ENCODE measurements around the gene OXLD1. TPM values are rescaled to one million over a fixed set of nuclear protein-coding genes. Genes with fewer than 3 reads are reported as not detected.
"Not testable (repeated sequence)": the region's sequence is repeated elsewhere in the genome, so short reads cannot be mapped to it uniquely, and the experiment has no call there.

The OXLD1 gene
- total RNA-seq, 1 experiment from 2014 or later = 26.7 TPM

DNA sequence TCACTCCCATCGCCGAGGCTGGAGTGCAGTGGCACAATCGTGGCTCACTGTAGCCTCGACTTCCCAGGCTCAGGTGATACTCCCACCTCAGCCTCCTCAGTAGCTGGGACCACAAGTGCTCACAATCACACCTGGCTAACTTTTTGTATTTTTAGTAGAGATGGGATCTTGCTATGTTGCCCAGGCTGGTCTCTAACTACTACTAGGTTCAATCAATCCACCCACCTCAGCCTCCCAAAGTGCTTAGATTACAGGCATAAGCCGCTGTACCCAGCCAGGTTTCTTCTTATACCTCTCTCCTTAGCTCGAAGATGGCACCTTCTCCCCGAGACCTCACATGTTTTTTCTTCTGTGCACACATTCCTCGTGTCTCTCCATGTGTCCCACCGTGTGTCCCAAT lies 26.4 kb downstream of the OXLD1 start:
- Histone ChIP-seq H3K36me3 (0 out of 2 replicates have a peak, but pooled peaks cover under 1% of the 10 kb centered on the region), H3K9me3 (replicated peaks) (no peaks in the 10 kb centered on the region), H3K4me3 (no peak overlapping the region), H3K4me1 (no peaks in the 10 kb centered on the region), H3K27ac (no peak overlapping the region), H3K27me3 (no peaks in the 10 kb centered on the region)
- DNase-seq = no peak

- Histone ChIP-seq H3K27me3 (no peaks in the 10 kb centered on the region), H3K9me3 (replicated peaks) (no peaks in the 10 kb centered on the region), H3K4me3 (no peak overlapping the region), H3K36me3 (0 out of 2 replicates have a peak, but pooled peaks cover 4% of the 10 kb centered on the region), H3K27ac (no peak overlapping the region), H3K4me1 (no peaks in the 10 kb centered on the region)
- no peak for DNase-seq
These were observed 27.7 kb downstream of the OXLD1 start for GRCh38 chr17:81638683-81639082.

GRCh38 chr17:81636505-81637288 lies 29.7 kb downstream of the OXLD1 start, which contains the start of the genes NPLOC4 and TSPAN10:
NPLOC4 (minus strand) TSS chr17:81637112; CDS start chr17:81636930, 182 bp downstream.
TSPAN10 (plus strand) TSS chr17:81637196; CDS start chr17:81642413, 5,217 bp downstream.
- Histone ChIP-seq H3K27me3 (no peaks in the 10 kb centered on the region), H3K4me1 (no peaks in the 10 kb centered on the region), H3K9me3 (replicated peaks) (no peaks in the 10 kb centered on the region), H3K36me3 (peaks cover 16% of the 10 kb centered on the region), H3K27ac (peak within 1 kb of the TSS; percentile 68), H3K4me3 (peak within 1 kb of the TSS; percentile 83)
- DNase-seq = peak; percentile 93 to 97

DNA sequence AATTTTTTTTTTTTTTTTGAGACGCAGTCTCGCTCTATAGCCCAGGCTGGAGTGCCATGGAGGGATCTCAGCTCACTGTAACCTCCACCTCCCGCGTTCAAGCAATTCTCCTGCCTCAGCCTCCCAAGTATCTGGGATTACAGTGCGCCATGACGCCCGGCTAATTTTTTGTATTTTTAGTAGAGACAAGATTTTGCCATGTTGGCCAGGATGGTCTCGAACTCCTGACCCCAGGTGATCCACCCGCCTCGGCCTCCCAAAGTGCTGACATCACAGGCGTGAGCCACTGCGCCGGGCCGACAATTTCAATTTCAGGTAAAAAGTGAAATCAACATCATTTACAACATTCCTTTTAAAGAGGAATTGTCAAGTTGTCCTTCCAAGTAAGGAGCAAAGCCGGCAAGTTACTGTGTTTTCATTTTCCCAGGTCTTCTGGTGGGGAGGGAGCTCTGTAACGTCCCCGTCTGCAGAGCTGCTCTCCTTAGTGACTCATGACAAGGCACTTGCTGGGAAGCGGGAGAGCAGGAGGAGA lies 30.4 kb downstream of the OXLD1 start:
- H3K9me3 ChIP-seq (replicated peaks) = no peaks in the 10 kb centered on the region
- peak overlapping the region; percentile 83 for H3K4me3 ChIP-seq
- H3K36me3 ChIP-seq = peaks cover 16% of the 10 kb centered on the region
- DNase-seq = no peak
- H3K4me1 ChIP-seq = no peaks in the 10 kb centered on the region
- H3K27ac ChIP-seq = peak overlapping the region; percentile 68
- H3K27me3 ChIP-seq = no peaks in the 10 kb centered on the region

DNA sequence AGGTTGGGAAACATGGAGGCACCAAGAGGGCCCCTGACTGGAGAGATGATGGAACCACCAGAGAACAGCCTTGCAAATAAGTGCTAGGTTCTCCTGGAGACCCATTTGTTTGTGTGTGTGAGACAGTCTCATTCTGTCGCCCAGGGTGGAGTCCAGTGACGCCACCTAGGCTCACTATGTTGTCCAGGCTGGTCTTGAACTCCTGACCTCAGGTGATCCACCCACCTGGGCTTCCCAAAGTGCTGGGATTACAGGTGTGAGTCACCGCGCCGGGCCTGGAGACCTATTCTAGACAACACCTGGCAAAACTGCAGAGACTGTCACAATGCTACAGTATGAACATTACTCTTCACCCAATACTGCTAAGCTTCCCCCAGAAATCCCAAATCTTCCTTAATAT lies 31.0 kb downstream of the OXLD1 start:
- no peak for DNase-seq
- Histone ChIP-seq H3K9me3 (replicated peaks) (no peaks in the 10 kb centered on the region), H3K36me3 (peaks cover 16% of the 10 kb centered on the region), H3K4me1 (no peaks in the 10 kb centered on the region), H3K27me3 (no peaks in the 10 kb centered on the region), H3K4me3 (peak overlapping the region; percentile 83; the same call in 1 of the 2 replicates), H3K27ac (no peak overlapping the region)

GRCh38 chr17:81631482-81631881 lies 34.9 kb downstream of the OXLD1 start:
- Histone ChIP-seq H3K36me3 (peaks cover 51% of the 10 kb centered on the region), H3K27me3 (no peaks in the 10 kb centered on the region), H3K27ac (no peak overlapping the region), H3K4me1 (no peaks in the 10 kb centered on the region), H3K4me3 (no peak overlapping the region), H3K9me3 (replicated peaks) (no peaks in the 10 kb centered on the region)
- no peak for DNase-seq

DNA sequence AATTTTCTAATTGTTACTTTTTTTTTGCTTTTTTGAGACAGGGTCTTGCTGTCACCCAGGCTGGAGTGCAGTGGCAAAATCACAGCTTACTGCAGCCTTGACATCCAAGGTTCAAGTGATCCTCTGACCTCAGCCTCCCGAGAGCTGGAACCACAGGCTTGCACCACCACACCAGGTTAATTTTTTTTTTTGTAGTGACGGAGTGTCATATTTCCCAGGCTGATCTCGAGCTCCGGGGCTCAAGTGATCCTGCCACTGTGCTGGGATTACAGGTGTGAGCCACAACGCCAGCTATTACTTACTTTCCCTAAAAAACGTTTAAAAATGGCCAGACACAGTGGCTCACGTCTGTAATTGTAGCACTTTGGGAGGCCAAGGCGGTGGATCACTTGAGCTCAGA lies 36.1 kb downstream of the OXLD1 start:
- H3K4me1 ChIP-seq = no peaks in the 10 kb centered on the region
- no peak overlapping the region for H3K4me3 ChIP-seq
- no peaks in the 10 kb centered on the region for H3K27me3 ChIP-seq
- no peaks in the 10 kb centered on the region for H3K9me3 ChIP-seq (replicated peaks)
- H3K27ac ChIP-seq = no peak overlapping the region
- peaks cover 63% of the 10 kb centered on the region for H3K36me3 ChIP-seq
- DNase-seq = no peak

- Histone ChIP-seq H3K27me3 (no peaks in the 10 kb centered on the region), H3K27ac (no peak overlapping the region), H3K9me3 (replicated peaks) (no peaks in the 10 kb centered on the region), H3K4me1 (no peaks in the 10 kb centered on the region), H3K4me3 (no peak overlapping the region), H3K36me3 (peaks cover 88% of the 10 kb centered on the region)
- no peak for DNase-seq
These were observed 44.8 kb downstream of the OXLD1 start for GRCh38 chr17:81621494-81622130.

- DNase-seq; H3K27ac ChIP-seq; H3K27me3 ChIP-seq; H3K4me1 ChIP-seq; H3K9me3 ChIP-seq (replicated peaks); H3K4me3 ChIP-seq: not testable (repeated sequence)
- H3K36me3 ChIP-seq = peaks cover 83% of the 10 kb centered on the region
These were observed 48.1 kb downstream of the OXLD1 start for GRCh38 chr17:81618307-81618706.

DNA sequence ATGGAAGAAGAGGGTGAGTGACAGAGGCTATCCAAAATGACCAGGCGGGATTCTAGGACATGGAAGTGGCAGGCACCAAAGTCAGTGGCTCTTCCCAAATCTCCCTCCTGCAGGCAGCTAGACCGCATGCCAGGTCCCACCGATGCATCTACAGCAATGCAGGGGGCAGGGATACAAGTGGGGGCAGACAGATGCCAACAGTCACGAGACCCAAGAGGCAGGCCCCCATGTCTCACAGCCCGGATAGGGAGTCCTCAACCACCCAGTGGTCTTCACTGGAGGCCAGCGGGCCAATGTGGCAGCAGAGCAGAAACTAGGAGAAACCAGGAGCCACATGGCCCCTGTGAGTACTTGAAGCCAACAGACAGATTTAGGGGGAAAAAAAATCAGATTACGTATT lies 49.5 kb downstream of the OXLD1 start:
- DNase-seq = no peak
- Histone ChIP-seq H3K27me3 (no peaks in the 10 kb centered on the region), H3K4me1 (peaks cover 3% of the 10 kb centered on the region; the same call in 1 of the 2 replicates), H3K36me3 (peaks cover 83% of the 10 kb centered on the region), H3K4me3 (no peak overlapping the region), H3K27ac (no peak overlapping the region), H3K9me3 (replicated peaks) (no peaks in the 10 kb centered on the region)

DNA sequence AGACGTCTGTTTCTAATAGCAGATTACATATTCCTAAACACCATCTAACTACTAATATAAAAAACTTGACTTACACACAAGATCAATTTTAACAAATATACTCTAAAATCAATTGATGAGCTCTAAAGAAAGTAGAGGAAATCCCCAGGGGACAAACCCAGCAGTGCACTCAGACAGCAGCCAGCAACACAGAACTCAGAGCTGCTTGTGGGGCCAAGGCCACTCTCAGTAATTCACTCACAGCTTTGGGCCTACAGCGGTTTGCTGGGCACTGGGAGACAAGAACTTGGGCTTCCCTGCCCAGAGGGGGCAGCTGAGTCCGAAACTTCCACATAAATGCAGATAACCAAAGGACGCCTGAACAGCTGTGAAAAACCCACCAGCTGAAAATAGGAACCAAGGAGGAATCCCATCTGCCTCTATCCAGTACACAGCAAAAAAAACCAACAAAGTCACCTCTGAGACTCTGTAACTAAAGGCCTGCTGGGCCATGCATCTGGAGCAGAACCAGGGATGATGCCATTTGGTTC lies 50.9 kb downstream of the OXLD1 start:
- Histone ChIP-seq H3K9me3 (replicated peaks) (no peaks in the 10 kb centered on the region), H3K27ac (no peak overlapping the region), H3K36me3 (peaks cover 77% of the 10 kb centered on the region), H3K4me1 (peaks cover 3% of the 10 kb centered on the region; the same call in 1 of the 2 replicates), H3K4me3 (no peak overlapping the region), H3K27me3 (no peaks in the 10 kb centered on the region)
- DNase-seq = no peak

Other genes with a start within 250 kb of the OXLD1 start
- gene ACTG1, start 153.8 kb downstream of the OXLD1 start, total RNA-seq (2014; rRNA removed; shearing (Covaris generic)) = 2,768 and 3,121 TPM in 2 replicates
- 0.43 and 0.61 TPM in 2 replicates for gene FSCN2, start 138.2 kb downstream of the OXLD1 start, total RNA-seq (2014; rRNA removed; shearing (Covaris generic))
- 52.3 and 60.7 TPM in 2 replicates for gene FAAP100, start 114.3 kb downstream of the OXLD1 start, total RNA-seq (2014; rRNA removed; shearing (Covaris generic))
- gene NPLOC4, start 29.5 kb downstream of the OXLD1 start, total RNA-seq (2014; rRNA removed; shearing (Covaris generic)) = 118 and 131 TPM in 2 replicates
- gene TSPAN10, start 29.4 kb downstream of the OXLD1 start, total RNA-seq (2014; rRNA removed; shearing (Covaris generic)) = 0.25 and 0.49 TPM in 2 replicates
- 0.13 and 0.34 TPM in 2 replicates for gene PDE6G, start 10.1 kb downstream of the OXLD1 start, total RNA-seq (2014; rRNA removed; shearing (Covaris generic))
- 50.3 and 52.8 TPM in 2 replicates for gene CCDC137, start 132 bp upstream of the OXLD1 start, total RNA-seq (2014; rRNA removed; shearing (Covaris generic))
- gene ARL16, start 17.2 kb upstream of the OXLD1 start, total RNA-seq (2014; rRNA removed; shearing (Covaris generic)) = 83.7 and 89.9 TPM in 2 replicates
- gene HGS, start 17.4 kb upstream of the OXLD1 start, total RNA-seq (2014; rRNA removed; shearing (Covaris generic)) = 88.6 and 103 TPM in 2 replicates
- 93.7 and 128 TPM in 2 replicates for gene MRPL12, start 36.8 kb upstream of the OXLD1 start, total RNA-seq (2014; rRNA removed; shearing (Covaris generic))
- gene SLC25A10, start 45.7 kb upstream of the OXLD1 start, total RNA-seq (2014; rRNA removed; shearing (Covaris generic)) = 33.2 and 34.8 TPM in 2 replicates
- gene GCGR, start 137.5 kb upstream of the OXLD1 start, total RNA-seq (2014; rRNA removed; shearing (Covaris generic)) = 0.04 TPM in 1 of 2 replicates, not detected in the other
- gene MCRIP1, start 166.7 kb upstream of the OXLD1 start, total RNA-seq (2014; rRNA removed; shearing (Covaris generic)) = 130 and 146 TPM in 2 replicates
- not detected in 2 replicates for gene PPP1R27, start 168.4 kb upstream of the OXLD1 start, total RNA-seq (2014; rRNA removed; shearing (Covaris generic))
- gene P4HB, start 193.9 kb upstream of the OXLD1 start, total RNA-seq (2014; rRNA removed; shearing (Covaris generic)) = 558 and 620 TPM in 2 replicates
- 201 and 216 TPM in 2 replicates for gene ARHGDIA, start 204.7 kb upstream of the OXLD1 start, total RNA-seq (2014; rRNA removed; shearing (Covaris generic))
- 512 and 516 TPM in 2 replicates for gene ALYREF, start 225.0 kb upstream of the OXLD1 start, total RNA-seq (2014; rRNA removed; shearing (Covaris generic))
- 266 and 312 TPM in 2 replicates for gene ANAPC11, start 225.1 kb upstream of the OXLD1 start, total RNA-seq (2014; rRNA removed; shearing (Covaris generic))
- gene NPB, start 235.6 kb upstream of the OXLD1 start, total RNA-seq (2014; rRNA removed; shearing (Covaris generic)) = 3.8 and 4.9 TPM in 2 replicates
- 30.2 and 33.0 TPM in 2 replicates for gene PCYT2, start 244.8 kb upstream of the OXLD1 start, total RNA-seq (2014; rRNA removed; shearing (Covaris generic))